Neural cell (in vitro differentiated cells): ENCODE data around the gene KIAA0513.

ENCODE experiments used
- RAD21 ChIP-seq: fragments of 450-650 bp; conservative IDR thresholded peaks from 2 replicates; pipeline ENCODE4 v1.6.1; 2014; ENCODE audit warnings: antibody characterized with exemption, mild to moderate bottlenecking, moderate library complexity
- TAF1 ChIP-seq: IDR thresholded peaks from 2 replicates; pipeline ENCODE4 v1.6.1; 2012; ENCODE audit warnings: low read depth
- TF ChIP-seq, protein P1 (sequence below): fragments of 450-650 bp; IDR thresholded peaks from 2 replicates; pipeline ENCODE4 v1.5.1; 2014; ENCODE audit warnings: antibody characterized with exemption, mild to moderate bottlenecking, moderate library complexity; ENCODE audit not compliant: poor library complexity, severe bottlenecking

DNA sequence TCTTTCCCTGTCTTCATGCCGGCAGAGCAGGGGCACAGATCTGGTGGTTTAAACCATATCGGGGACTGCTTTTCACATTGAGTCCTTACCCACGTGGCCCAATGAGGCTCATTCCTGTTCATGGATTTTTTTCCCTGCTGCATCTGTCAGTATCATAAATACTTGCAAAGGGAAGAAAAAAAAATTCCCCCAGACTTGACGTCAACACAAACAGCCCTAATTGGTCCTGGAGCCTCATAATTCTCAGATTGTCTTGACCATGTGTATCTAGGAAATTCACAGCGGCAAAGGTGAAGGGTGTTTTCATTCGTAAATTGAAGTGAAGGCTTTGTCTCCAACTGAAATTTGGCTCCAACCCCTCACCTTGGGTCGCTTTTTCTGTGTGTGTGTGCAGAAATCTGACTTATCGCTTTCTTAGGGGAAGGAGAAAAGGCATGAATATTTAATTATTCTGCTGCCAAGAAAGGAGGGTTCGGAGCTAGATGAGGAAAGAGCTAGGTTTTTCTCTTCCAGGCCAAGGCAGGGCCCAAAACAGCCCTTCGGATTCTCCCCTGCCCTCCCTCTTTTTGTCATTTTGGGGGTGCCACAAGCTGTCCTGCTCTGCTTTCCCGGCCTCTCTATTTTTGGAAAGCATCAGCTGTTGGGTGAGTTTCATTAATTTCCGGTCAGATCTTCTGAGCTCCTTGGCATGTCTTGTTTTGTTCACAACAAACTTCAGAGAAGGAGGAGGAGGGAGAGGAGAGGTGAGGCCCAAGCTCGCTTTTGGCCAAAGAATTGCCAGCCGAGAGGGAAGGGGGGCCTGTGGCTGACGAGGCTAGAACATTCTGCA is 102.5 kb downstream of the KIAA0513 start:
- TF ChIP-seq RAD21 (no peak), TAF1 (no peak)
- TF ChIP-seq, protein P1, sequence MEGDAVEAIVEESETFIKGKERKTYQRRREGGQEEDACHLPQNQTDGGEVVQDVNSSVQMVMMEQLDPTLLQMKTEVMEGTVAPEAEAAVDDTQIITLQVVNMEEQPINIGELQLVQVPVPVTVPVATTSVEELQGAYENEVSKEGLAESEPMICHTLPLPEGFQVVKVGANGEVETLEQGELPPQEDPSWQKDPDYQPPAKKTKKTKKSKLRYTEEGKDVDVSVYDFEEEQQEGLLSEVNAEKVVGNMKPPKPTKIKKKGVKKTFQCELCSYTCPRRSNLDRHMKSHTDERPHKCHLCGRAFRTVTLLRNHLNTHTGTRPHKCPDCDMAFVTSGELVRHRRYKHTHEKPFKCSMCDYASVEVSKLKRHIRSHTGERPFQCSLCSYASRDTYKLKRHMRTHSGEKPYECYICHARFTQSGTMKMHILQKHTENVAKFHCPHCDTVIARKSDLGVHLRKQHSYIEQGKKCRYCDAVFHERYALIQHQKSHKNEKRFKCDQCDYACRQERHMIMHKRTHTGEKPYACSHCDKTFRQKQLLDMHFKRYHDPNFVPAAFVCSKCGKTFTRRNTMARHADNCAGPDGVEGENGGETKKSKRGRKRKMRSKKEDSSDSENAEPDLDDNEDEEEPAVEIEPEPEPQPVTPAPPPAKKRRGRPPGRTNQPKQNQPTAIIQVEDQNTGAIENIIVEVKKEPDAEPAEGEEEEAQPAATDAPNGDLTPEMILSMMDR: no peak
